Measurements from ENCODE around the gene SLC39A7.

GRCh38 chr6:33207552-33208090 is 7.0 kb downstream of the SLC39A7 start:
- TF ChIP-seq CTCF (IDR thresholded peaks at IDR 0.05) (no peak), POLR2A (IDR thresholded peaks at IDR 0.05) (no peak), EP300 (IDR thresholded peaks at IDR 0.05) (no peak)
